ENCODE data around the gene DCDC2C.

The DCDC2C gene

GRCh38 chr2:3837086-3837485 is 133.7 kb downstream of the DCDC2C start:
- no peak for DNase-seq (ENCODE audit: low read depth in 2 of 2)
- TF ChIP-seq CTCF (IDR thresholded peaks at IDR 0.05; ENCODE audit: low read depth, low read length): no peak
- H3K4me3 ChIP-seq (replicated peaks in 1 of 2; ENCODE audit: low read depth in 2 of 2, low read length in 2 of 2): no peak overlapping the region

GRCh38 chr2:3838348-3838747 is 135.0 kb downstream of the DCDC2C start:
- H3K4me3 ChIP-seq (replicated peaks in 1 of 2; ENCODE audit: low read depth in 2 of 2, low read length in 2 of 2): no peak overlapping the region
- TF ChIP-seq CTCF (IDR thresholded peaks at IDR 0.05; ENCODE audit: low read depth, low read length): no peak
- no peak for DNase-seq (ENCODE audit: low read depth in 2 of 2)

- no peak for TF ChIP-seq CTCF (IDR thresholded peaks at IDR 0.05; ENCODE audit: low read depth, low read length)
- DNase-seq (ENCODE audit: low read depth in 2 of 2): no peak
- H3K4me3 ChIP-seq (replicated peaks in 1 of 2; ENCODE audit: low read depth in 2 of 2, low read length in 2 of 2): no peak overlapping the region
Observed at GRCh38 chr2:3839476-3839875, 136.1 kb downstream of the DCDC2C start.

GRCh38 chr2:3840611-3841155 is 137.3 kb downstream of the DCDC2C start:
- TF ChIP-seq CTCF (IDR thresholded peaks at IDR 0.05; ENCODE audit: low read depth, low read length): no peak
- no peak for DNase-seq (ENCODE audit: low read depth in 2 of 2)
- no peak overlapping the region for H3K4me3 ChIP-seq (replicated peaks in 1 of 2; ENCODE audit: low read depth in 2 of 2, low read length in 2 of 2)

GRCh38 chr2:3847397-3848052 is 144.2 kb downstream of the DCDC2C start:
- DNase-seq (ENCODE audit: low read depth in 2 of 2): no peak
- TF ChIP-seq CTCF (IDR thresholded peaks at IDR 0.05; ENCODE audit: low read depth, low read length): no peak

GRCh38 chr2:3848776-3849175 is 145.4 kb downstream of the DCDC2C start:
- no peak for TF ChIP-seq CTCF (IDR thresholded peaks at IDR 0.05; ENCODE audit: low read depth, low read length)
- no peak overlapping the region for H3K4me3 ChIP-seq (replicated peaks in 1 of 2; ENCODE audit: low read depth in 2 of 2, low read length in 2 of 2)
- DNase-seq (ENCODE audit: low read depth in 2 of 2): no peak

More at GRCh38 chr2:3847397-3848052, 144.2 kb downstream of the DCDC2C start:
- no peak overlapping the region for H3K4me3 ChIP-seq (replicated peaks in 1 of 2; ENCODE audit: low read depth in 2 of 2, low read length in 2 of 2)

GRCh38 chr2:3849213-3849612 is 145.8 kb downstream of the DCDC2C start:
- no peak for DNase-seq (ENCODE audit: low read depth in 2 of 2)
- no peak overlapping the region for H3K4me3 ChIP-seq (replicated peaks in 1 of 2; ENCODE audit: low read depth in 2 of 2, low read length in 2 of 2)
- no peak for TF ChIP-seq CTCF (IDR thresholded peaks at IDR 0.05; ENCODE audit: low read depth, low read length)

Data from cardiac fibroblast (primary cell).